Fibroblast of lung (primary cell): ENCODE data around the gene ABHD13. TPM values are rescaled to one million over a fixed set of nuclear protein-coding genes. Genes with fewer than 3 reads are reported as not detected.
A peak's percentile ranks its signal among the peaks of the same experiment; 100 is the strongest.
"Not testable (repeated sequence)": the region's sequence is repeated elsewhere in the genome, so short reads cannot be mapped to it uniquely, and the experiment has no call there.

ENCODE experiments used
- DNase-seq, 2 donors: peaks; one replicate each; pipeline versions ENCODE4 v3.0.0 to v3.0.0-alpha.2; 2010; ENCODE audit warnings: low read depth in 2 of 2
- H2AFZ ChIP-seq: 2 replicates; pipeline ENCODE4 v1.5.1; 2012; ENCODE audit warnings: low read length, control low read depth, inconsistent platforms
- H3K27ac ChIP-seq: 2 replicates; pipeline ENCODE4 v1.5.1; 2011; ENCODE audit warnings: low read length, control low read depth; ENCODE audit not compliant: insufficient read depth
- H3K27me3 ChIP-seq: 2 replicates; pipeline ENCODE4 v1.5.1; 2011; ENCODE audit warnings: mild to moderate bottlenecking, low read length; ENCODE audit not compliant: control insufficient read depth, insufficient read depth
- H3K36me3 ChIP-seq: 2 replicates; pipeline ENCODE4 v1.5.1; 2011; ENCODE audit warnings: low read length; ENCODE audit not compliant: control insufficient read depth, insufficient read depth
- H3K4me1 ChIP-seq: 2 replicates; pipeline ENCODE4 v1.5.1; 2011; ENCODE audit warnings: low read length; ENCODE audit not compliant: control insufficient read depth, insufficient read depth; ENCODE audit errors: extremely low read depth
- H3K4me2 ChIP-seq: 2 replicates; pipeline ENCODE4 v1.5.1; 2011; ENCODE audit warnings: low read length, control low read depth; ENCODE audit not compliant: insufficient read depth; ENCODE audit errors: extremely low read depth
- H3K4me3 ChIP-seq, 4 experiments: fragments of 200-600 bp in 1 of 4; sonication (generic) in 1 of 4; replicated peaks in 1 of 4; 2 replicates each; pipeline ENCODE4 v1.5.1; 2011 to 2016; ENCODE audit warnings: low read length in 4 of 4, low read depth in 3 of 4, mild to moderate bottlenecking in 3 of 4, control low read depth in 2 of 4, inconsistent platforms in 1 of 4, mixed read lengths in 1 of 4; ENCODE audit not compliant: insufficient read depth in 1 of 4; ENCODE audit errors: control extremely low read depth in 1 of 4
- H3K79me2 ChIP-seq: 2 replicates; pipeline ENCODE4 v1.5.1; 2012; ENCODE audit warnings: mild to moderate bottlenecking, low read length, inconsistent platforms; ENCODE audit not compliant: control insufficient read depth, insufficient read depth
- H3K9ac ChIP-seq: 2 replicates; pipeline ENCODE4 v1.5.1; 2011; ENCODE audit warnings: mild to moderate bottlenecking, low read length, control low read depth; ENCODE audit not compliant: insufficient read depth
- H3K9me3 ChIP-seq: 2 replicates; pipeline ENCODE4 v1.5.1; 2012; ENCODE audit warnings: low read depth, low read length; ENCODE audit not compliant: control insufficient read depth, insufficient read depth
- H4K20me1 ChIP-seq: 2 replicates; pipeline ENCODE4 v1.5.1; 2011; ENCODE audit warnings: low read length; ENCODE audit not compliant: control insufficient read depth, insufficient read depth; ENCODE audit errors: extremely low read depth
- EZH2 ChIP-seq: IDR thresholded peaks from 2 replicates; pipeline ENCODE4 v1.5.1; 2012; ENCODE audit warnings: low read length, control low read depth, mild to moderate bottlenecking; ENCODE audit errors: missing control alignments
- polyA plus RNA-seq, 2 donors: library from polyadenylated mRNA; depleted of rRNA in 1 of 2; stranded (reverse) in 1 of 2; unstranded in 1 of 2; fragments of >200 nt; gene quantifications; 2 replicates each; pipeline ENCODE4 v1.2.1, GENCODE V29; 2011 to 2012; ENCODE audit warnings: missing spikeins in 1 of 2
- total RNA-seq: library from RNA; depleted of rRNA; stranded (reverse); fragments of >200 nt; gene quantifications from 2 replicates; pipeline ENCODE4 v1.2.1, GENCODE V29; 2014
- TF ChIP-seq, protein P1 (sequence below), 2 donors: IDR thresholded peaks in 1 of 2; conservative IDR thresholded peaks in 1 of 2; 1 replicate in 1 of 2; 2 replicates in 1 of 2; pipeline ENCODE4 v1.5.1; 2011 to 2012; ENCODE audit warnings: low read length in 2 of 2, control low read depth in 1 of 2, inconsistent platforms in 1 of 2, low read depth in 1 of 2, mild to moderate bottlenecking in 1 of 2

ABHD13 gene
- total and polyA plus RNA-seq, 2 donors (not counting 1 experiment from before 2014, with no cell fraction given): 7.1 to 9.7 TPM

DNA sequence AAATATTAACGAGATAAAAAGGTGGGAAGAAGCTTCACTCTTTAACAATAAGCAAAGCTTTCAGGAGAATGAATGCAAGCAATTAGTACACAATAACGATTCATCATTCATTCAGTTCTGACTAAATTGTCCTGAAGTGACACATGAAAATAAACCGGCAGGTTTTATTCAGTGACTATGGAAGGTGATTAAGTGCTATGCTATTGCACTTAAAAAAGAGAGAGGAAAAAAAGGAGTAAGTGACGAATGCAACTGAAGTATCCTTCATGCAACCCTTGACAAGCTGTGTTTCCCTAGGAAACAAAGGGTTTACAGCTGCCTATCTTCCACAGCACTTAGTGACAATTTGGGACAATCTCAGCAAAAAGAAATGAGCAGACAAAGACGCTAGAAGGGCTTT, 4.2 kb upstream of the ABHD13 start:
- Histone ChIP-seq H3K27ac (peak overlapping the region; percentile 36), H3K36me3 (no peaks in the 10 kb centered on the region), H3K4me3 (peak overlapping the region; percentile 54 to 65 (median 58)), H2AFZ (peak overlapping the region; percentile 74), H3K4me1 (peaks cover 2% of the 10 kb centered on the region), H3K4me2 (peak overlapping the region; percentile 93), H3K27me3 (no peaks in the 10 kb centered on the region), H3K9ac (no peak overlapping the region), H3K79me2 (peaks cover 15% of the 10 kb centered on the region), H4K20me1 (no peaks in the 10 kb centered on the region), H3K9me3 (no peaks in the 10 kb centered on the region)
- TF ChIP-seq, protein P1, sequence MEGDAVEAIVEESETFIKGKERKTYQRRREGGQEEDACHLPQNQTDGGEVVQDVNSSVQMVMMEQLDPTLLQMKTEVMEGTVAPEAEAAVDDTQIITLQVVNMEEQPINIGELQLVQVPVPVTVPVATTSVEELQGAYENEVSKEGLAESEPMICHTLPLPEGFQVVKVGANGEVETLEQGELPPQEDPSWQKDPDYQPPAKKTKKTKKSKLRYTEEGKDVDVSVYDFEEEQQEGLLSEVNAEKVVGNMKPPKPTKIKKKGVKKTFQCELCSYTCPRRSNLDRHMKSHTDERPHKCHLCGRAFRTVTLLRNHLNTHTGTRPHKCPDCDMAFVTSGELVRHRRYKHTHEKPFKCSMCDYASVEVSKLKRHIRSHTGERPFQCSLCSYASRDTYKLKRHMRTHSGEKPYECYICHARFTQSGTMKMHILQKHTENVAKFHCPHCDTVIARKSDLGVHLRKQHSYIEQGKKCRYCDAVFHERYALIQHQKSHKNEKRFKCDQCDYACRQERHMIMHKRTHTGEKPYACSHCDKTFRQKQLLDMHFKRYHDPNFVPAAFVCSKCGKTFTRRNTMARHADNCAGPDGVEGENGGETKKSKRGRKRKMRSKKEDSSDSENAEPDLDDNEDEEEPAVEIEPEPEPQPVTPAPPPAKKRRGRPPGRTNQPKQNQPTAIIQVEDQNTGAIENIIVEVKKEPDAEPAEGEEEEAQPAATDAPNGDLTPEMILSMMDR (conservative IDR thresholded peaks at IDR 0.05 in 1 of 2, IDR thresholded peaks at IDR 0.05 in 1 of 2; ENCODE audit: low read depth in 1 of 2, low read length in 2 of 2): no peak
- no peak for TF ChIP-seq EZH2
- DNase-seq: peak; percentile 20 to 71

DNA sequence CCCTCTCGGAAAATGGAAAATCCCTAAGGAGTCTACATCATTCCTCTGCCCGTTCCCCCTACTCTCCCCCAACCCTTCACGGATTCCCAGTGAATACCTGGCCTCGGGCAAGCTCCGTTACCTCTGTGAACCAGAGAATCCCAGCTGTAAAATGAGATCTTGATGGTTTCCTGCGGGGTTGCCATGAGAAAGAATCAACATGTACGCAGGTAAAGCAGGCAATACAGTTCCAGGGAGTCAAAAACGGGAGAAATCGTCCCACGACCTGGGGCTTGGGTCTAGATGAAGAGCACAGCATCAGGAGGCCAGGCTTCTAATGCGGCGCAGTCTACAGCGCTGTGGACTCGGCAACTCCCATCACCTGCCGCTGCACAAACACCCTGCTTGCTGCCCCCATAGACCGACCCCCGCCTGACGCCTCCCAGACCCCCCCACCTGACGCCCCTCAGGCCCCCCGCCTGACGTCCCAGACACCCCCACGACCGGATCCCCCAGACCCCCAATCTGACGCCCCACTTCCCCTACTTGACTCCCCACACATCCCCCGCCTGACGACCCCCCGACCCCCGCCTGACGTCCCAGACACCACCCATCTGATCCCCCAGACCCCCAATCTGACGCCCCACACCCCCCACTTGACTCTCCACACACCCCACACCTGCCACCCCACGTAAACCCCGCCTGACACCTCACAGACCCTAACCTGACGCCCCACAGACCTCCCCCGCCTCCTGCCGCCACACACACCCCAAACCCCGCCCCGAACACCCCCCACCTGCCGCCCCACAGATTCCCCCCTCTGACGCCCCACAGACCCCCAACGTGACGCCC, 3.5 kb upstream of the ABHD13 start:
- Histone ChIP-seq H3K4me2 (peak overlapping the region; percentile 93), H3K4me3 (peak overlapping the region; percentile 54 to 65 (median 58)), H3K27ac (peak overlapping the region; percentile 36), H3K4me1 (peaks cover 2% of the 10 kb centered on the region), H3K36me3 (no peaks in the 10 kb centered on the region), H3K9me3 (no peaks in the 10 kb centered on the region), H3K79me2 (peaks cover 21% of the 10 kb centered on the region), H2AFZ (peak overlapping the region; percentile 74), H4K20me1 (no peaks in the 10 kb centered on the region), H3K9ac (peak overlapping the region; percentile 8), H3K27me3 (no peaks in the 10 kb centered on the region)
- TF ChIP-seq EZH2: no peak
- TF ChIP-seq, protein P1 (conservative IDR thresholded peaks at IDR 0.05 in 1 of 2, IDR thresholded peaks at IDR 0.05 in 1 of 2; ENCODE audit: low read depth in 1 of 2, low read length in 2 of 2): no peak
- no peak for DNase-seq

DNA sequence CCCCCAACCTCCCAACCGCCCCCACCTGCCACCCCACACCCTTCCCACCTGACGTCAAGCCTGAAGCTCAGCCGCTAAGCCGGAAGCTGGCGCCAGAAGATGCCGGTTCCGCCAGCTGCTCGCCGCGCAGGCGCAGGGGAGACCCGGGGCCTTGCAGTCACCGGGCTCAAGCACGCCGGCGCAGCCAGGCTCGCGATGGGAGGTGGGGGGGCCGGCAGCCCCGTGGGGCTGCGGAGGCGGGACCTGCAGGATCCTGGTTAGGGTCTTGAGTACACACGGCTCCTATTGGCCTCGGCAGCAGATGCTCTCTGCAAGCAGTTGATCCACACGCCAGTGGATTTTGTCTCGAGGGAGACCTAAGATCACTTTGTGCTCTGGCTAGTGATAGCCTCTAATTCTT, 2.8 kb upstream of the ABHD13 start, which contains the start of gene LIG4:
Gene LIG4 (minus strand): TSS at position 101 of the 400 bp plus-strand sequence. CDS start 4,268 bp downstream, outside the sequence.
- Histone ChIP-seq H3K27ac (peak within 1 kb of the TSS; percentile 67), H3K36me3 (no peaks in the 10 kb centered on the region), H3K4me2 (peak within 1 kb of the TSS; percentile 93), H3K4me1 (peaks cover 2% of the 10 kb centered on the region), H2AFZ (peak within 1 kb of the TSS; percentile 98), H3K9me3 (no peaks in the 10 kb centered on the region), H3K9ac (peak within 1 kb of the TSS; percentile 58), H3K27me3 (no peaks in the 10 kb centered on the region), H3K4me3 (peak within 1 kb of the TSS; percentile 54 to 69 (median 66)), H3K79me2 (peaks cover 28% of the 10 kb centered on the region), H4K20me1 (no peaks in the 10 kb centered on the region)
- DNase-seq: peak; percentile 92 to 93
- TF ChIP-seq, protein P1 (conservative IDR thresholded peaks at IDR 0.05 in 1 of 2, IDR thresholded peaks at IDR 0.05 in 1 of 2; ENCODE audit: low read depth in 1 of 2, low read length in 2 of 2): no peak
- TF ChIP-seq EZH2: no peak

DNA sequence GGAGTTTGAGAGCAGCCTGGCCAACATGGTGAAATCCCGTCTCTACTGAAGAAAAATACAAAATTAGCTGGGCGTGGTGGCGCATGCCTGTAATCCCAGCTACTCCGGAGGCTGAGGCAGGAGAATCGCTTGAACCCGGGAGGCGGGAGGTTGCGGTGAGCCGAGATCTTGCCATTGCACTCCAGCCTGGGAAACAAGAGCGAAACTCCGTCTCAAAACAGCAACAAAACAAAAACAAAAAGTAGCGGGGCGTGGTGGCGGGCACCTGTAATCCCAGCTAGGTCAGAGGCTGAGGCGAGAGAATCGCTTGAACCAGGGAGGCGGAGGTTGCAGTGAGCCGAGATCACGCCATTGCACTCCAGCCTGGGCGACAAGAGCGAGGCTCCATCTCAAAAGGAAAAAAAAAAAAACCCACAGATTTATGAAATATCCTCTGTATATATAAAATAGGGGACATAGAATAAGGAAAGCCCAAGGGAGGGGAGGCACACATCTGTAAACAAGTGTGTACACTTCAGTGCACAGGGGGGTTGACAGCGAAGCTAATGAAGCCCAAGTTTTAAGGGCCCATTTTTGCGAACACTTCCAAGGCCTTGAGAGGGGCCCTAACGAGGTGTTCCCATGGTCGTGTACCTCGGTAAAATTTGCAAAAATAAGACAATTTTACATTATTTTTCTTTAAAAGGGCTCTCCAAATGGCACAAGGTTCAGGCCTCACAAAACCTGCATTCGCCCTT, 717 bp upstream of the ABHD13 start:
- H2AFZ ChIP-seq: peak overlapping the region; percentile 99
- not testable (repeated sequence) for H3K9me3 ChIP-seq, H3K4me1 ChIP-seq, H3K27me3 ChIP-seq, DNase-seq, H4K20me1 ChIP-seq, H3K36me3 ChIP-seq
- H3K27ac ChIP-seq: peak overlapping the region; percentile 96
- H3K9ac ChIP-seq: peak overlapping the region; percentile 96
- H3K79me2 ChIP-seq: peaks cover 36% of the 10 kb centered on the region
- H3K4me2 ChIP-seq: peak overlapping the region; percentile 95
- peak overlapping the region; percentile 70 to 89 (median 86) for H3K4me3 ChIP-seq
